A549 (cell line): Measurements from ENCODE around the gene FGF14. TPM values are rescaled to one million over a fixed set of nuclear protein-coding genes. Genes with fewer than 3 reads are reported as not detected.
A peak's percentile ranks its signal among the peaks of the same experiment; 100 is the strongest.

Experiments
- ATAC-seq, 2 experiments: fragments of 200-7000 bp in 1 of 2; fragments of >200 bp in 1 of 2; cut with Nextera tagmentation in 1 of 2; cut with Tn5 transposase in 1 of 2; 3 replicates each; pipeline versions ENCODE4 v1.8.0 to v1.9.1; 2018 to 2020; ENCODE audit warnings: mild to moderate bottlenecking in 1 of 2, moderate library complexity in 1 of 2
- CTCF ChIA-PET: fragments of 300-600 bp; sonication (Branson Sonifier 250); formaldehyde crosslinking; extraction: SDS; loops from one replicate; lab custom pipeline; 2021; ENCODE audit warnings: antibody characterized with exemption, inconsistent platforms; lab: Yijun Ruan, JAX
- POLR2A ChIA-PET: fragments of 350-600 bp; formaldehyde crosslinking; extraction: SDS; loops from one replicate; lab custom pipeline; 2021; ENCODE audit warnings: antibody characterized with exemption, inconsistent platforms; lab: Yijun Ruan, JAX
- DNase-seq, 2 experiments: peaks; one replicate each; pipeline versions ENCODE4 v3.0.0 to v3.0.0-alpha.2; 2011 to 2016; ENCODE audit warnings: low read depth in 1 of 2, low spot score in 1 of 2
- FAIRE-seq: peaks from 2 replicates; lab custom pipeline; 2011; peaks lifted over from hg19 to GRCh38; lab: Jason Lieb, UNC
- H3K27ac ChIP-seq, 2 experiments: fragments of >200 bp; sonication (Bioruptor Twin); formaldehyde crosslinking; 3 replicates each; pipeline ENCODE4 v1.5.1; 2016 to 2017
- H3K4me1 ChIP-seq: fragments of >200 bp; sonication (Bioruptor Twin); formaldehyde crosslinking; 3 replicates; pipeline ENCODE4 v1.6.1; 2016
- H3K4me2 ChIP-seq: fragments of >200 bp; sonication (Bioruptor Twin); formaldehyde crosslinking; 3 replicates; pipeline ENCODE4 v1.6.1; 2016
- H3K4me3 ChIP-seq: fragments of >200 bp; sonication (Bioruptor Twin); formaldehyde crosslinking; 3 replicates; pipeline ENCODE4 v1.5.1; 2016
- H3K9me3 ChIP-seq: fragments of >200 bp; sonication (Bioruptor Twin); formaldehyde crosslinking; 3 replicates; pipeline ENCODE4 v1.6.1; 2016
- BHLHE40 ChIP-seq: IDR thresholded peaks from 2 replicates; pipeline ENCODE4 v1.6.1; 2012; ENCODE audit warnings: low read depth, low read length, inconsistent platforms
- CBX2 ChIP-seq: fragments of 200-600 bp; sonication (generic); IDR thresholded peaks from 2 replicates; pipeline ENCODE4 v1.6.1; 2016; ENCODE audit warnings: low read depth, mild to moderate bottlenecking, borderline replicate concordance
- EP300 ChIP-seq, 2 experiments: fragments of >200 bp; sonication (Bioruptor Twin); formaldehyde crosslinking; IDR thresholded peaks; 2 replicates in 1 of 2; 3 replicates in 1 of 2; pipeline ENCODE4 v1.6.1; 2016 to 2017
- ESRRA ChIP-seq: fragments of 150-350 bp; IDR thresholded peaks from 2 replicates; pipeline ENCODE4 v1.6.1; 2014; ENCODE audit warnings: mild to moderate bottlenecking, low read length, borderline replicate concordance
- FOSB ChIP-seq: fragments of 250-450 bp; sonication (Bioruptor Pico); IDR thresholded peaks from 2 replicates; pipeline ENCODE4 v1.5.0; 2020; ENCODE audit warnings: mild to moderate bottlenecking, moderate library complexity
- FOXS1 ChIP-seq: fragments of 250-450 bp; sonication (Bioruptor Pico); IDR thresholded peaks from 2 replicates; pipeline ENCODE4 v1.5.0; 2020; ENCODE audit warnings: mild to moderate bottlenecking, moderate library complexity
- GATA3 ChIP-seq: IDR thresholded peaks from 2 replicates; pipeline ENCODE4 v1.6.1; 2012; ENCODE audit warnings: borderline replicate concordance
- HDAC2 ChIP-seq: fragments of 200-600 bp; sonication (generic); IDR thresholded peaks from 2 replicates; pipeline ENCODE4 v1.6.1; 2016
- HOXA7 ChIP-seq: fragments of 250-450 bp; sonication (Bioruptor Pico); IDR thresholded peaks from 2 replicates; pipeline ENCODE4 v1.5.0; 2020; ENCODE audit warnings: mild to moderate bottlenecking, moderate library complexity
- JUN ChIP-seq, 2 experiments: fragments of >200 bp; sonication (Bioruptor Twin); formaldehyde crosslinking; IDR thresholded peaks; 2 replicates in 1 of 2; 3 replicates in 1 of 2; pipeline ENCODE4 v1.6.1; 2016 to 2017
- JUNB ChIP-seq: fragments of >200 bp; sonication (Bioruptor Twin); formaldehyde crosslinking; IDR thresholded peaks from 2 replicates; pipeline ENCODE4 v1.6.1; 2016
- KDM1A ChIP-seq: fragments of 200-600 bp; sonication (generic); IDR thresholded peaks from 2 replicates; pipeline ENCODE4 v1.6.1; 2016; ENCODE audit warnings: low read depth, mild to moderate bottlenecking
- MAFK ChIP-seq: fragments of 450-650 bp; IDR thresholded peaks from 2 replicates; pipeline ENCODE4 v1.6.1; 2014; ENCODE audit not compliant: partially characterized antibody
- NFE2L2 ChIP-seq: fragments of 150-350 bp; conservative IDR thresholded peaks from 2 replicates; pipeline ENCODE4 v1.6.1; 2014; ENCODE audit warnings: low read length
- NPAS2 ChIP-seq: fragments of 250-450 bp; sonication (Bioruptor Pico); IDR thresholded peaks from 2 replicates; pipeline ENCODE4 v1.8.0; 2022; ENCODE audit warnings: mild to moderate bottlenecking, moderate library complexity, borderline replicate concordance
- NR3C1 ChIP-seq: fragments of >200 bp; sonication (Bioruptor Twin); formaldehyde crosslinking; IDR thresholded peaks from 3 replicates; pipeline ENCODE4 v1.6.1; 2017
- PBX3 ChIP-seq: IDR thresholded peaks from 2 replicates; pipeline ENCODE4 v1.6.1; 2012
- PHF8 ChIP-seq: fragments of 200-600 bp; sonication (generic); IDR thresholded peaks from 2 replicates; pipeline ENCODE4 v1.6.1; 2016; ENCODE audit warnings: low read depth, mild to moderate bottlenecking, antibody characterized with exemption, moderate library complexity, borderline replicate concordance
- POLR2A ChIP-seq: IDR thresholded peaks from 2 replicates; pipeline ENCODE4 v1.6.1; 2012; ENCODE audit warnings: mild to moderate bottlenecking, low read length
- RAD21 ChIP-seq, 2 experiments: fragments of >200 bp in 1 of 2; sonication (Bioruptor Twin) in 1 of 2; formaldehyde crosslinking in 1 of 2; IDR thresholded peaks in 1 of 2; conservative IDR thresholded peaks in 1 of 2; 2 replicates in 1 of 2; 3 replicates in 1 of 2; pipeline ENCODE4 v1.6.1; 2012 to 2018; ENCODE audit warnings: inconsistent platforms in 1 of 2
- RARB ChIP-seq: fragments of 250-450 bp; sonication (Bioruptor Pico); IDR thresholded peaks from 2 replicates; pipeline ENCODE4 v1.8.0; 2021; ENCODE audit warnings: mild to moderate bottlenecking, moderate library complexity
- RCOR1 ChIP-seq: fragments of 150-350 bp; IDR thresholded peaks from 2 replicates; pipeline ENCODE4 v1.6.1; 2014; ENCODE audit warnings: antibody characterized with exemption, low read length, low read depth
- RNF2 ChIP-seq: fragments of 200-600 bp; sonication (generic); IDR thresholded peaks from 2 replicates; pipeline ENCODE4 v1.6.1; 2016; ENCODE audit warnings: low read depth, mild to moderate bottlenecking, antibody characterized with exemption, moderate library complexity, borderline replicate concordance
- USF2 ChIP-seq: fragments of 450-650 bp; IDR thresholded peaks from 2 replicates; pipeline ENCODE4 v1.6.1; 2014; ENCODE audit warnings: antibody characterized with exemption
- ZC3H11A ChIP-seq: fragments of 450-650 bp; IDR thresholded peaks from 2 replicates; pipeline ENCODE4 v1.6.1; 2014; ENCODE audit warnings: antibody characterized with exemption, mild to moderate bottlenecking
- ZNF302 ChIP-seq: fragments of 250-450 bp; sonication (Bioruptor Pico); IDR thresholded peaks from 2 replicates; pipeline ENCODE4 v1.9.0; 2021; ENCODE audit warnings: inconsistent platforms, mild to moderate bottlenecking, moderate library complexity
- ZSCAN20 ChIP-seq: fragments of 250-450 bp; sonication (Bioruptor Pico); IDR thresholded peaks from 2 replicates; pipeline ENCODE4 v1.8.0; 2022; ENCODE audit warnings: mild to moderate bottlenecking, moderate library complexity
- WGBS: methylation state at CpG from one replicate; pipeline ENCODE4 v1.1.6; 2017; ENCODE audit errors: missing lambda C conversion rate; 5-methylcytosine and 5-hydroxymethylcytosine counted together
- polyA plus RNA-seq, 4 experiments: library from polyadenylated mRNA; depleted of rRNA in 3 of 4; stranded (reverse); fragments of >200 nt; fragmentation: RNase III in 1 of 4; extraction: RNeasy Plus Mini Kit Qiagen cat#74134 plus additional on column Dnase treatment in 1 of 4; gene quantifications; 2 replicates in 3 of 4; 3 replicates in 1 of 4; pipeline ENCODE4 v1.2.3, GENCODE V29; 2011 to 2017
- TF ChIP-seq, protein P1 (sequence below): fragments of 250-450 bp; sonication (Bioruptor Pico); IDR thresholded peaks from 2 replicates; pipeline ENCODE4 v1.5.0; 2021; ENCODE audit warnings: mild to moderate bottlenecking, moderate library complexity, borderline replicate concordance

Gene FGF14
- polyA plus RNA-seq, 2 of the 4 experiments (the other 2 are of a cell fraction): not detected

DNA sequence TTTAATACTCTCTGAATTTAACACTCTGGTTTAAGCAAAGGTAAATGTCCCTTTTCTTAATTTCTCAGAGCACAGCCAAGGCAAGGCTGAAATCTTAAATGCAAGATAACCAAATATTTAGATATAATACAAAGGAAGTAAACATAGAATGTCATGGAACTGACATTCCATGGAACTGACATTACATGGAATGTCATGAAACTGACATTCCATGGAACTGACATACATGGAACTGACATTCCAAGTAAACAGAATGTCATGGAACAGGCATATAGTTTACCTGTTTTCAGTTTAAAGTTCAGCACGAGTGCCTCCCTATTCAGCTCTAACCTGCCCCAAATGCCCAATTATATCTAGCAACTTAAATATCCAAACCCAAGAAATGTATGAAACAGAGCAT, 21.8 kb downstream of the FGF14 start (continued):
- TF ChIP-seq JUNB (no peak), GATA3 (no peak), RCOR1 (no peak), BHLHE40 (no peak), ZC3H11A (no peak)
- TF ChIP-seq, protein P1, sequence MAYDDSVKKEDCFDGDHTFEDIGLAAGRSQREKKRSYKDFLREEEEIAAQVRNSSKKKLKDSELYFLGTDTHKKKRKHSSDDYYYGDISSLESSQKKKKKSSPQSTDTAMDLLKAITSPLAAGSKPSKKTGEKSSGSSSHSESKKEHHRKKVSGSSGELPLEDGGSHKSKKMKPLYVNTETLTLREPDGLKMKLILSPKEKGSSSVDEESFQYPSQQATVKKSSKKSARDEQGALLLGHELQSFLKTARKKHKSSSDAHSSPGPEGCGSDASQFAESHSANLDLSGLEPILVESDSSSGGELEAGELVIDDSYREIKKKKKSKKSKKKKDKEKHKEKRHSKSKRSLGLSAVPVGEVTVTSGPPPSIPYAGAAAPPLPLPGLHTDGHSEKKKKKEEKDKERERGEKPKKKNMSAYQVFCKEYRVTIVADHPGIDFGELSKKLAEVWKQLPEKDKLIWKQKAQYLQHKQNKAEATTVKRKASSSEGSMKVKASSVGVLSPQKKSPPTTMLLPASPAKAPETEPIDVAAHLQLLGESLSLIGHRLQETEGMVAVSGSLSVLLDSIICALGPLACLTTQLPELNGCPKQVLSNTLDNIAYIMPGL (CRISPR knock-in tag): no peak

DNA sequence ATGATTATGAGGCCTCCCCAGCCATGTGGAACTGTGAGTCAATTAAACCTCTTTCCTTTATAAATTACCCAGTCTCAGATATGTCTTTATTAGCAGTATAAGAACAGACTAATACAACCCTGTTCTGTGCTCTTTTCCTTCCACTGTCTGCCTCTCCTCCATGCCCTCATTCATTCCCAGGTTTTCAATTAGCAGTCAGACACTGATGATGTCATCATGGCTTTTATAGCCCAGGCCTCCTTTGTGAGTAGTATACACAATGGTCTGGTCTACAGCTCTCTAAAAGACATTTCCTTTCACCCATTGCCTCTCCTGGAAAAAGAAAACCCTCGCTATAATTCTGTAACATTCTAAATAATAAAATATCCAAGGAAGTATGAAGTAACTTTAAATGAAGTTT, 25.5 kb downstream of the FGF14 start:
- Histone ChIP-seq H3K9me3 (no peaks in the 10 kb centered on the region), H3K4me2 (no peak overlapping the region), H3K27ac (no peak overlapping the region), H3K4me3 (no peak overlapping the region), H3K4me1 (no peaks in the 10 kb centered on the region)
- FAIRE-seq (no peak), DNase-seq (no peak), ATAC-seq (no peak)
- TF ChIP-seq GATA3 (no peak), USF2 (no peak), POLR2A (no peak), RARB (CRISPR knock-in tag) (no peak), JUN (IDR thresholded peaks at IDR 0.05) (no peak), CBX2 (no peak)
- ChIA-PET CTCF (no interaction called here), POLR2A (no interaction called here)
- WGBS: 58% methylated on average over 1 of the region's 1 CpG

DNA sequence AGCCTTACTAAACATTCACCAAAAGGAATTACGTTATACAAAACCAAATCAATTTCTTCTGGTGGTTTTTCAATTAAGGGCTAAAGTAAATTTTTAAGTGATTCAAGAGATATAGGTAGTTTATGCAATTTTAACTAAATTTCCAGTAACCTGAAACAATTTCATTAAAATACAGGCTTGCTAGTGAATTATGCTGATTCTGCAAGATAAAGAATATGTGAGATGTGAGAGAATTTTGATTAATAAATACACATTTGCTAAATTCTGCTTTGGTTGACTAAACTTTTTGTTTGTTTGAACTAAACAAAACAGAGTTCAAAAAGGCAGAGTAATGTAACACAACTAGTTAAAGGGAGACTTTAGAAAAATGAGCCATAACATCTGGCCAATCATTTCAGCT, 27.1 kb downstream of the FGF14 start:
- H3K4me3 ChIP-seq: no peak overlapping the region
- no peak for FAIRE-seq
- H3K27ac ChIP-seq: no peak overlapping the region
- WGBS: 38% methylated on average over 1 of the region's 1 CpG
- DNase-seq: no peak
- CTCF ChIA-PET: no interaction called here
- no peak overlapping the region for H3K4me2 ChIP-seq
- no peaks in the 10 kb centered on the region for H3K9me3 ChIP-seq
- ATAC-seq: no peak
- TF ChIP-seq KDM1A: no peak
- TF ChIP-seq MAFK: peak; percentile 68
- POLR2A ChIA-PET: no interaction called here
- H3K4me1 ChIP-seq: no peaks in the 10 kb centered on the region

DNA sequence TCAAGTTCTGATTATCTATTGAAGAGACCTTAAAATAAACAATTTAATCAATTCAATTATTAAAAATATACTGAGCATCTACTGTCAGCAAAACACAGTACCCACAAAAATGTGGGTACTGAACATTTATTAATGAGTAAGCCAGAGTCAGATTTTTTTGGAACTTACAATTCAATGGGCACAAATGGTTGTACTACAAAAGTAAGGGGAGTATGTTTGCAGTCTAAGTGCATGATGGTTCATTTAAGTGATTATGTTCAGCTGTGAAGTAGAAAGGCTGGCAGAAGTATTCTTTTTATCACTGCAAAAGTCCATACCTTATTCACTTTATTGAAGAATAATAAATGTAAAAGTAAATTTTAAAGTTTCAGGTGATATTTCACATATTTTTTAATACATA, 27.6 kb downstream of the FGF14 start:
- TF ChIP-seq NPAS2 (no peak), KDM1A (no peak), PBX3 (no peak), JUNB (no peak), RAD21 (conservative IDR thresholded peaks at IDR 0.05 in 1 of 2, IDR thresholded peaks at IDR 0.05 in 1 of 2) (no peak), FOXS1 (CRISPR knock-in tag) (no peak), FOSB (no peak), NFE2L2 (no peak), HOXA7 (CRISPR knock-in tag) (no peak), PHF8 (no peak), USF2 (no peak), NR3C1 (no peak), EP300 (IDR thresholded peaks at IDR 0.05) (no peak), RNF2 (no peak), HDAC2 (no peak), ZSCAN20 (no peak), GATA3 (no peak), ESRRA (no peak), ZNF302 (CRISPR knock-in tag) (no peak)
- TF ChIP-seq, protein P1 (CRISPR knock-in tag): no peak
- FAIRE-seq: no peak

More for the DNA sequence above, 27.6 kb downstream of the FGF14 start:
- ATAC-seq: no peak
- Histone ChIP-seq H3K27ac (no peak overlapping the region), H3K9me3 (no peaks in the 10 kb centered on the region), H3K4me3 (no peak overlapping the region), H3K4me2 (no peak overlapping the region), H3K4me1 (0 out of 3 replicates have a peak, but pooled peaks cover 3% of the 10 kb centered on the region)
- no peak for DNase-seq
- ChIA-PET POLR2A (no interaction called here), CTCF (no interaction called here)
